HEK293 (cell line): ENCODE measurements around the gene RPL3.

Experiments used
- CTCF ChIA-PET: fragments of 350-600 bp; formaldehyde crosslinking; extraction: SDS; loops from one replicate; lab custom pipeline; 2021; ENCODE audit warnings: antibody characterized with exemption; lab: Yijun Ruan, JAX
- POLR2A ChIA-PET: fragments of 300-600 bp; formaldehyde crosslinking; extraction: SDS; loops from one replicate; lab custom pipeline; 2020; ENCODE audit warnings: antibody characterized with exemption, inconsistent platforms; lab: Yijun Ruan, JAX
- H3K27ac ChIP-seq: fragments of 200-500 bp; sonication (Bioruptor generic); 2 replicates; pipeline ENCODE4 v1.5.1; 2014; ENCODE audit warnings: low read depth, low read length, control low read depth, inconsistent platforms; ENCODE audit errors: extremely low read depth
- H3K36me3 ChIP-seq, 2 experiments: fragments of 200-500 bp in 1 of 2; sonication (Bioruptor generic) in 1 of 2; 1 replicate in 1 of 2; 2 replicates in 1 of 2; pipeline ENCODE4 v1.5.1; 2014 to 2017; ENCODE audit warnings: inconsistent platforms in 2 of 2, low read length in 2 of 2; ENCODE audit not compliant: control insufficient read depth in 2 of 2, insufficient read depth in 1 of 2
- H3K4me1 ChIP-seq: fragments of 200-500 bp; sonication (Bioruptor generic); 2 replicates; pipeline ENCODE4 v1.5.1; 2014; ENCODE audit warnings: mild to moderate bottlenecking, low read length, inconsistent platforms; ENCODE audit not compliant: control insufficient read depth, insufficient read depth
- H3K4me3 ChIP-seq: 2 replicates; pipeline ENCODE4 v1.5.1; 2011; ENCODE audit warnings: low read depth, mild to moderate bottlenecking, control low read depth, low read length, moderate library complexity
- H3K9me3 ChIP-seq: fragments of 200-500 bp; sonication (Bioruptor generic); 2 replicates; pipeline ENCODE4 v1.5.1; 2014; ENCODE audit warnings: low read depth, low read length, inconsistent platforms; ENCODE audit not compliant: control insufficient read depth, insufficient read depth
- BCL11B ChIP-seq: fragments of 450-650 bp; formaldehyde crosslinking; IDR thresholded peaks from 2 replicates; pipeline ENCODE4 v1.5.1; 2016; ENCODE audit warnings: low read depth, missing biosample characterization, missing genetic modification characterization
- GLIS1 ChIP-seq: fragments of 450-650 bp; formaldehyde crosslinking; IDR thresholded peaks from 2 replicates; pipeline ENCODE4 v1.5.1; 2016; ENCODE audit warnings: missing biosample characterization, missing genetic modification characterization
- GLIS2 ChIP-seq: fragments of 450-650 bp; formaldehyde crosslinking; IDR thresholded peaks from 2 replicates; pipeline ENCODE4 v1.5.1; 2016; ENCODE audit warnings: missing biosample characterization, missing genetic modification characterization
- HOXA7 ChIP-seq: sonication (generic); formaldehyde crosslinking; IDR thresholded peaks from 2 replicates; pipeline ENCODE4 v1.8.1; 2022; ENCODE audit warnings: missing genetic modification reagents, borderline replicate concordance
- ZFHX2 ChIP-seq: fragments of 450-650 bp; formaldehyde crosslinking; conservative IDR thresholded peaks from 2 replicates; pipeline ENCODE4 v1.5.1; 2016; ENCODE audit warnings: missing biosample characterization, missing genetic modification characterization
- ZNF155 ChIP-seq: fragments of 450-650 bp; formaldehyde crosslinking; IDR thresholded peaks from 2 replicates; pipeline ENCODE4 v1.5.1; 2016; ENCODE audit warnings: missing biosample characterization, missing genetic modification characterization
- ZNF19 ChIP-seq: fragments of 450-650 bp; formaldehyde crosslinking; IDR thresholded peaks from 2 replicates; pipeline ENCODE4; 2016; ENCODE audit warnings: missing biosample characterization, missing genetic modification characterization, low read depth
- ZNF24 ChIP-seq: fragments of 450-650 bp; formaldehyde crosslinking; IDR thresholded peaks from 2 replicates; pipeline ENCODE4 v1.5.1; 2016; ENCODE audit warnings: missing biosample characterization, missing genetic modification characterization
- ZNF600 ChIP-seq: fragments of 450-650 bp; formaldehyde crosslinking; IDR thresholded peaks from 2 replicates; pipeline ENCODE4 v1.5.1; 2016; ENCODE audit warnings: missing biosample characterization, missing genetic modification characterization
- ZNF626 ChIP-seq: fragments of 450-650 bp; sonication (Bioruptor Pico); formaldehyde crosslinking; IDR thresholded peaks from 2 replicates; pipeline ENCODE4 v1.5.1; 2018; ENCODE audit warnings: missing biosample characterization, missing genetic modification characterization, inconsistent platforms
- TF ChIP-seq, protein P1 (sequence below): fragments of 450-650 bp; formaldehyde crosslinking; IDR thresholded peaks from 2 replicates; pipeline ENCODE4 v1.5.1; 2016; ENCODE audit warnings: missing biosample characterization, missing genetic modification characterization
- TF ChIP-seq, protein P2 (sequence below): fragments of 450-650 bp; formaldehyde crosslinking; IDR thresholded peaks from 2 replicates; pipeline ENCODE4 v1.5.1; 2016; ENCODE audit warnings: missing biosample characterization, missing genetic modification characterization, borderline replicate concordance
- TF ChIP-seq, protein P3 (sequence below): fragments of 450-650 bp; formaldehyde crosslinking; IDR thresholded peaks from 2 replicates; pipeline ENCODE4 v1.5.1; 2016; ENCODE audit warnings: missing biosample characterization, missing genetic modification characterization, low read depth
- TF ChIP-seq, protein P4 (sequence below): fragments of 450-650 bp; formaldehyde crosslinking; IDR thresholded peaks from 2 replicates; pipeline ENCODE4 v1.5.1; 2016; ENCODE audit warnings: missing biosample characterization, missing genetic modification characterization

Gene RPL3

DNA sequence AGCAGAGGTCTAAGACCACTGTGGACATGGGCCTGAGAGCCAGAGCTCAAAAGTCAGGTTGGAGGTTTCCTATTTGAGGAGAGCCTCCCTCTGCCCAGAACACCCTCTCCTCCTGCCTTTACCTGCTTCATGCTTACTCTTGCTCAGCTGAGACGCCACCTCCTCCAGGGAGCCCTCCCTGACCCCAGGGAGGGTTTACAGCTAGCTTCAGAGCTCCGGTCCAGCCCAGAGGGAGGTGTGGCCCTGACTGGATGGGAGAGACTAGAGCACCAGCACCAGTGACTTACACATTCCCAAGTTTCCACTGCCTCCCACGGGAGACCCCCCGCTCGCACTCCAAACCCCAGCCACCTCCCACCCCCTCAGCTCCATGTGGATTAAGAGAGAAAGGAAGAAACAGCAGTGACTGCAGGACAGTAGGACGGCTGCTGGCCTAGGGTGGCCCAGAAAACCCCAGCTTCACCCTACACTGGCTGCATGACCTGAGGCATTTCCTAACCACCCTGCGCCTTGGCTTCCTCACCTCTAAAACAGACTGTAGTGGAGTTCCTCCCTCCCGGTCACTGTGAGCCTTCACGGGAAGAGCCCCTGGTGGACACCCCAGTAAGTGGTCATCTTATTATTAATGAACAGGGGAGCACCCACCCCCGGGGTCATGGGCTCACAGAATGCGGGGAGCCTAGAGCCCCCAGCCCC lies 50.2 kb downstream of the RPL3 start:
- POLR2A ChIA-PET = interaction anchor here (1.1 kb wide), 1 partner anchor 24 kb away, joined by 3 read pairs; the partner anchor contains the start of gene PDGFB
- TF ChIP-seq, protein P1, sequence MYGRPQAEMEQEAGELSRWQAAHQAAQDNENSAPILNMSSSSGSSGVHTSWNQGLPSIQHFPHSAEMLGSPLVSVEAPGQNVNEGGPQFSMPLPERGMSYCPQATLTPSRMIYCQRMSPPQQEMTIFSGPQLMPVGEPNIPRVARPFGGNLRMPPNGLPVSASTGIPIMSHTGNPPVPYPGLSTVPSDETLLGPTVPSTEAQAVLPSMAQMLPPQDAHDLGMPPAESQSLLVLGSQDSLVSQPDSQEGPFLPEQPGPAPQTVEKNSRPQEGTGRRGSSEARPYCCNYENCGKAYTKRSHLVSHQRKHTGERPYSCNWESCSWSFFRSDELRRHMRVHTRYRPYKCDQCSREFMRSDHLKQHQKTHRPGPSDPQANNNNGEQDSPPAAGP = 0 out of 2 replicates have a peak, but pooled peaks have one; percentile 16
- TF ChIP-seq GLIS2 (tag by site-specific recombination) (0 out of 2 replicates have a peak, but pooled peaks have one; percentile 11), ZNF24 (tag by site-specific recombination) (no peak), ZFHX2 (tag by site-specific recombination) (0 out of 2 replicates have a peak, but pooled peaks have one; percentile 24), ZNF155 (tag by site-specific recombination) (no peak), BCL11B (tag by site-specific recombination) (no peak), ZNF19 (tag by site-specific recombination) (no peak)
- H3K27ac ChIP-seq = no peak overlapping the region
- no peak overlapping the region for H3K4me3 ChIP-seq
- CTCF ChIA-PET = interaction anchor here (0.5 to 0.8 kb wide), 4 partner anchors 18 to 383 kb away, joined by 3 to 7 read pairs (median 4); no protein-coding TSS in a partner anchor
- no peaks in the 10 kb centered on the region for H3K36me3 ChIP-seq
- no peaks in the 10 kb centered on the region for H3K4me1 ChIP-seq
- no peaks in the 10 kb centered on the region for H3K9me3 ChIP-seq

DNA sequence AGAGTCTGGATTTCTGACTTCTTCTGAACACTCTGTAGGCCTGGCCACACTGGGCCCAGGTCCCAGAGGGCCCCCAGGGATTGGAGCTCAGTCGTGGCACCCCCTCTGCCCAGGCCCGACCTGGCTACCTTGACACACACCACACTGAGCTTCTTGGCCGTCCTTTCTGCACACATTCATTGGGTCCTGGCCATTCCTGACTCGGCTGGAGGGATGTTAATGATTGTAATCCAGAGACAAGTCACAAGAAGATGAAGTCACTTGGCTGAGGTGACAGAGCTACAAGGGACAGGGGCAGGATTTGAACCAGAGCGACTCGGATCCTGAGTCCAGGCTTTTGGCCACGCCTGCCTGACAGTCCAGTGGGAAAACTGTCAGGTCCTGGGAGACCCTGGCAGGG lies 50.8 kb downstream of the RPL3 start:
- no peaks in the 10 kb centered on the region for H3K9me3 ChIP-seq
- H3K4me1 ChIP-seq = no peaks in the 10 kb centered on the region
- ChIA-PET CTCF (no interaction called here), POLR2A (no interaction called here)
- TF ChIP-seq GLIS1 (tag by site-specific recombination) = peak; percentile 39
- TF ChIP-seq, protein P2, sequence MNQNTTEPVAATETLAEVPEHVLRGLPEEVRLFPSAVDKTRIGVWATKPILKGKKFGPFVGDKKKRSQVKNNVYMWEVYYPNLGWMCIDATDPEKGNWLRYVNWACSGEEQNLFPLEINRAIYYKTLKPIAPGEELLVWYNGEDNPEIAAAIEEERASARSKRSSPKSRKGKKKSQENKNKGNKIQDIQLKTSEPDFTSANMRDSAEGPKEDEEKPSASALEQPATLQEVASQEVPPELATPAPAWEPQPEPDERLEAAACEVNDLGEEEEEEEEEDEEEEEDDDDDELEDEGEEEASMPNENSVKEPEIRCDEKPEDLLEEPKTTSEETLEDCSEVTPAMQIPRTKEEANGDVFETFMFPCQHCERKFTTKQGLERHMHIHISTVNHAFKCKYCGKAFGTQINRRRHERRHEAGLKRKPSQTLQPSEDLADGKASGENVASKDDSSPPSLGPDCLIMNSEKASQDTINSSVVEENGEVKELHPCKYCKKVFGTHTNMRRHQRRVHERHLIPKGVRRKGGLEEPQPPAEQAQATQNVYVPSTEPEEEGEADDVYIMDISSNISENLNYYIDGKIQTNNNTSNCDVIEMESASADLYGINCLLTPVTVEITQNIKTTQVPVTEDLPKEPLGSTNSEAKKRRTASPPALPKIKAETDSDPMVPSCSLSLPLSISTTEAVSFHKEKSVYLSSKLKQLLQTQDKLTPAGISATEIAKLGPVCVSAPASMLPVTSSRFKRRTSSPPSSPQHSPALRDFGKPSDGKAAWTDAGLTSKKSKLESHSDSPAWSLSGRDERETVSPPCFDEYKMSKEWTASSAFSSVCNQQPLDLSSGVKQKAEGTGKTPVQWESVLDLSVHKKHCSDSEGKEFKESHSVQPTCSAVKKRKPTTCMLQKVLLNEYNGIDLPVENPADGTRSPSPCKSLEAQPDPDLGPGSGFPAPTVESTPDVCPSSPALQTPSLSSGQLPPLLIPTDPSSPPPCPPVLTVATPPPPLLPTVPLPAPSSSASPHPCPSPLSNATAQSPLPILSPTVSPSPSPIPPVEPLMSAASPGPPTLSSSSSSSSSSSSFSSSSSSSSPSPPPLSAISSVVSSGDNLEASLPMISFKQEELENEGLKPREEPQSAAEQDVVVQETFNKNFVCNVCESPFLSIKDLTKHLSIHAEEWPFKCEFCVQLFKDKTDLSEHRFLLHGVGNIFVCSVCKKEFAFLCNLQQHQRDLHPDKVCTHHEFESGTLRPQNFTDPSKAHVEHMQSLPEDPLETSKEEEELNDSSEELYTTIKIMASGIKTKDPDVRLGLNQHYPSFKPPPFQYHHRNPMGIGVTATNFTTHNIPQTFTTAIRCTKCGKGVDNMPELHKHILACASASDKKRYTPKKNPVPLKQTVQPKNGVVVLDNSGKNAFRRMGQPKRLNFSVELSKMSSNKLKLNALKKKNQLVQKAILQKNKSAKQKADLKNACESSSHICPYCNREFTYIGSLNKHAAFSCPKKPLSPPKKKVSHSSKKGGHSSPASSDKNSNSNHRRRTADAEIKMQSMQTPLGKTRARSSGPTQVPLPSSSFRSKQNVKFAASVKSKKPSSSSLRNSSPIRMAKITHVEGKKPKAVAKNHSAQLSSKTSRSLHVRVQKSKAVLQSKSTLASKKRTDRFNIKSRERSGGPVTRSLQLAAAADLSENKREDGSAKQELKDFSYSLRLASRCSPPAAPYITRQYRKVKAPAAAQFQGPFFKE (tag by site-specific recombination) = no peak
- peak; percentile 55 for TF ChIP-seq ZNF600 (tag by site-specific recombination)
- TF ChIP-seq, protein P3, sequence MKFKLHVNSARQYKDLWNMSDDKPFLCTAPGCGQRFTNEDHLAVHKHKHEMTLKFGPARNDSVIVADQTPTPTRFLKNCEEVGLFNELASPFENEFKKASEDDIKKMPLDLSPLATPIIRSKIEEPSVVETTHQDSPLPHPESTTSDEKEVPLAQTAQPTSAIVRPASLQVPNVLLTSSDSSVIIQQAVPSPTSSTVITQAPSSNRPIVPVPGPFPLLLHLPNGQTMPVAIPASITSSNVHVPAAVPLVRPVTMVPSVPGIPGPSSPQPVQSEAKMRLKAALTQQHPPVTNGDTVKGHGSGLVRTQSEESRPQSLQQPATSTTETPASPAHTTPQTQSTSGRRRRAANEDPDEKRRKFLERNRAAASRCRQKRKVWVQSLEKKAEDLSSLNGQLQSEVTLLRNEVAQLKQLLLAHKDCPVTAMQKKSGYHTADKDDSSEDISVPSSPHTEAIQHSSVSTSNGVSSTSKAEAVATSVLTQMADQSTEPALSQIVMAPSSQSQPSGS (tag by site-specific recombination) = no peak
- H3K27ac ChIP-seq = no peak overlapping the region
- H3K4me3 ChIP-seq = no peak overlapping the region
- no peaks in the 10 kb centered on the region for H3K36me3 ChIP-seq

DNA sequence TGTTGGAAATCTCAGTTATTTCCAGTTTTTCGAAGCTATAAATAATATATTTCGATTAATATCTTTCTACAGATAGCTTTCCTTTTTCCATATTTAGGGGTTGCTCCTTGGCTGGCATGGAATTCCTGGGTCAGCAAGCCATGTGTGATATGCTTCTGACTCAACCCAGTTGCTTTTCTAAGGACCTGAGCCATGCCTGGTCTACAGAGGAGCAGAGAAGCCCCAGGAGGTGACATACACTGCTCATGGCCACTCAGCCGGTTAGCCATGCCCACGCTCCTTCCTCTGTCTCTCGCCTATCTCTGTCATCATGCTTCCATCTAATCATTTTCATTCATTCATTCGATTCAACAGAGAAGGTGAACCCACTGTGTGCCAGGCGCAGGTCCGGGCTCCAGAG lies 51.4 kb downstream of the RPL3 start:
- Histone ChIP-seq H3K36me3 (no peaks in the 10 kb centered on the region), H3K9me3 (no peaks in the 10 kb centered on the region), H3K4me3 (no peak overlapping the region), H3K4me1 (no peaks in the 10 kb centered on the region), H3K27ac (no peak overlapping the region)
- ChIA-PET POLR2A (no interaction called here), CTCF (interaction anchor here (0.6 kb wide), 2 partner anchors 41 to 97 kb away, joined by 3 read pairs; no protein-coding TSS in a partner anchor)
- TF ChIP-seq, protein P4, sequence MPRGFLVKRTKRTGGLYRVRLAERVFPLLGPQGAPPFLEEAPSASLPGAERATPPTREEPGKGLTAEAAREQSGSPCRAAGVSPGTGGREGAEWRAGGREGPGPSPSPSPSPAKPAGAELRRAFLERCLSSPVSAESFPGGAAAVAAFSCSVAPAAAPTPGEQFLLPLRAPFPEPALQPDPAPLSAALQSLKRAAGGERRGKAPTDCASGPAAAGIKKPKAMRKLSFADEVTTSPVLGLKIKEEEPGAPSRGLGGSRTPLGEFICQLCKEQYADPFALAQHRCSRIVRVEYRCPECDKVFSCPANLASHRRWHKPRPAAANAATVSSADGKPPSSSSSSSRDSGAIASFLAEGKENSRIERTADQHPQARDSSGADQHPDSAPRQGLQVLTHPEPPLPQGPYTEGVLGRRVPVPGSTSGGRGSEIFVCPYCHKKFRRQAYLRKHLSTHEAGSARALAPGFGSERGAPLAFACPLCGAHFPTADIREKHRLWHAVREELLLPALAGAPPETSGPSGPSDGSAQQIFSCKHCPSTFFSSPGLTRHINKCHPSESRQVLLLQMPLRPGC = no peak
- TF ChIP-seq HOXA7 (CRISPR knock-in tag) (no peak), ZNF626 (tag by site-specific recombination) (no peak)
